HCT116 (cell line): ENCODE results near the gene SPANXC. TPM values are rescaled to one million over a fixed set of nuclear protein-coding genes. Genes with fewer than 3 reads are reported as not detected.

ENCODE experiments used
- ATAC-seq: fragments of 200-7000 bp; cut with Tn5 transposase; 2 replicates; pipeline ENCODE4 v1.9.1; 2020; ENCODE audit warnings: mild to moderate bottlenecking, moderate library complexity
- BruUV-seq: library from RNA; stranded (reverse); fragments of 400-500 nt; replicated peaks from 2 replicates; lab custom pipeline; 2021; lab: Mats Ljungman, UMichigan
- CTCF ChIA-PET: fragments of 300-600 bp; sonication (Branson Sonifier 250); formaldehyde crosslinking; loops from one replicate; lab custom pipeline; 2021; ENCODE audit warnings: antibody characterized with exemption; lab: Charles Lee
- POLR2A ChIA-PET: fragments of 300-600, 350-600 bp; sonication (Branson Sonifier 250); formaldehyde crosslinking; loops from one replicate; lab custom pipeline; 2021; ENCODE audit warnings: antibody characterized with exemption; lab: Charles Lee
- RAD21 ChIA-PET, 2 experiments: fragments of 300-600 bp; sonication (Branson Sonifier 250); formaldehyde crosslinking; loops; one replicate each; lab custom pipeline; 2023; ENCODE audit warnings: low total read pairs in 2 of 2; ENCODE audit not compliant: uncharacterized antibody in 2 of 2, unreplicated experiment in 2 of 2, low non-redundant PET in 1 of 2; lab: Charles Lee
- DNase-seq: peaks from one replicate; pipeline ENCODE4 v3.0.0-alpha.2; 2010; ENCODE audit warnings: low read depth, low spot score
- H2AFZ ChIP-seq: fragments of 200-600 bp; shearing (Covaris generic), sonication (generic); 2 replicates; pipeline ENCODE4 v1.6.1; 2017; ENCODE audit warnings: low read depth, mixed run types, mixed read lengths, antibody characterized with exemption, low read length; ENCODE audit not compliant: poor library complexity, severe bottlenecking
- H3K27ac ChIP-seq: 2 replicates; pipeline ENCODE4 v1.5.1; 2012; ENCODE audit warnings: low read depth, low read length
- H3K27me3 ChIP-seq: fragments of 200-600 bp; sonication (generic); 2 replicates; pipeline ENCODE4 v1.6.1; 2016; ENCODE audit warnings: mixed run types, low read length, mixed read lengths; ENCODE audit not compliant: insufficient read depth
- H3K36me3 ChIP-seq, 2 experiments: fragments of 200-500 bp in 1 of 2; fragments of 200-600 bp in 1 of 2; sonication (Bioruptor generic) in 1 of 2; sonication (generic) in 1 of 2; 2 replicates each; pipeline versions ENCODE4 v1.5.1 to v1.6.1; 2014 to 2016; ENCODE audit warnings: low read length in 2 of 2, inconsistent platforms in 1 of 2, mixed read lengths in 1 of 2, mixed run types in 1 of 2; ENCODE audit not compliant: insufficient read depth in 2 of 2, control insufficient read depth in 1 of 2
- H3K4me1 ChIP-seq, 2 experiments: fragments of 200-600 bp in 1 of 2; sonication (generic) in 1 of 2; 2 replicates each; pipeline versions ENCODE4 v1.5.1 to v1.6.1; 2012 to 2017; ENCODE audit warnings: low read length in 2 of 2, inconsistent platforms in 1 of 2, mild to moderate bottlenecking in 1 of 2, mixed read lengths in 1 of 2, mixed run types in 1 of 2, moderate library complexity in 1 of 2; ENCODE audit not compliant: insufficient read depth in 2 of 2, control insufficient read depth in 1 of 2
- H3K4me2 ChIP-seq: fragments of 200-600 bp; sonication (generic); 2 replicates; pipeline ENCODE4 v1.6.1; 2017; ENCODE audit warnings: mixed run types, low read length, mixed read lengths
- H3K4me3 ChIP-seq, 2 experiments: fragments of 200-600 bp in 1 of 2; sonication (generic) in 1 of 2; replicated peaks in 1 of 2; 2 replicates each; pipeline ENCODE4 v1.5.1; 2011 to 2016; ENCODE audit warnings: low read length in 2 of 2, control low read depth in 1 of 2, low read depth in 1 of 2, mild to moderate bottlenecking in 1 of 2, mixed read lengths in 1 of 2, mixed run types in 1 of 2
- H3K79me2 ChIP-seq: fragments of 200-600 bp; sonication (generic); 2 replicates; pipeline ENCODE4 v1.6.1; 2017; ENCODE audit warnings: mild to moderate bottlenecking, mixed run types, low read length, moderate library complexity, mixed read lengths; ENCODE audit not compliant: insufficient read depth
- H3K9ac ChIP-seq: fragments of 200-600 bp; sonication (generic); 2 replicates; pipeline ENCODE4 v1.6.1; 2016; ENCODE audit warnings: low read length, mixed read lengths
- H3K9me2 ChIP-seq: fragments of 200-600 bp; sonication (generic), shearing (Covaris generic); 2 replicates; pipeline ENCODE4 v1.6.1; 2017; ENCODE audit warnings: mixed run types, mild to moderate bottlenecking, moderate library complexity; ENCODE audit not compliant: insufficient read depth
- H3K9me3 ChIP-seq, 2 experiments: fragments of 200-500 bp in 1 of 2; fragments of 200-600 bp in 1 of 2; sonication (Bioruptor generic) in 1 of 2; sonication (generic) in 1 of 2; 2 replicates each; pipeline ENCODE4 v1.6.1; 2014 to 2017; ENCODE audit warnings: low read length in 2 of 2, mixed read lengths in 2 of 2, inconsistent platforms in 1 of 2, low read depth in 1 of 2, mild to moderate bottlenecking in 1 of 2, mixed run types in 1 of 2, moderate library complexity in 1 of 2; ENCODE audit not compliant: control insufficient read depth in 1 of 2, insufficient read depth in 1 of 2
- H4K20me1 ChIP-seq: fragments of 200-600 bp; sonication (generic), shearing (Covaris generic); 2 replicates; pipeline ENCODE4 v1.6.1; 2017; ENCODE audit warnings: mixed run types, mild to moderate bottlenecking, moderate library complexity; ENCODE audit not compliant: insufficient read depth
- CBX3 ChIP-seq: IDR thresholded peaks from 2 replicates; pipeline ENCODE4 v1.6.1; 2012; ENCODE audit warnings: low read depth
- CTCF ChIP-seq, 3 experiments: fragments of 200-600 bp in 1 of 3; sonication (generic) in 1 of 3; IDR thresholded peaks in 2 of 3; conservative IDR thresholded peaks in 1 of 3; 2 replicates each; pipeline ENCODE4 v1.5.1; 2012 to 2017; ENCODE audit warnings: low read depth in 2 of 3, low read length in 2 of 3, antibody characterized with exemption in 1 of 3, borderline replicate concordance in 1 of 3, control low read depth in 1 of 3, mild to moderate bottlenecking in 1 of 3, mixed read lengths in 1 of 3, mixed run types in 1 of 3, moderate library complexity in 1 of 3; ENCODE audit not compliant: insufficient read depth in 1 of 3
- EGR1 ChIP-seq: IDR thresholded peaks from 2 replicates; pipeline ENCODE4 v1.6.1; 2012; ENCODE audit warnings: low read depth
- EZH2 ChIP-seq: fragments of 200-600 bp; sonication (generic); IDR thresholded peaks from 2 replicates; pipeline ENCODE4 v1.6.1; 2017; ENCODE audit warnings: antibody characterized with exemption, mixed run types
- MAX ChIP-seq: IDR thresholded peaks from 2 replicates; pipeline ENCODE4 v1.6.1; 2012
- POLR2A ChIP-seq: IDR thresholded peaks from 2 replicates; pipeline ENCODE4 v1.7.0; 2011; ENCODE audit warnings: borderline replicate concordance; ENCODE audit not compliant: insufficient read depth, insufficient read length; ENCODE audit errors: extremely low read depth
- POLR2AphosphoS5 ChIP-seq: IDR thresholded peaks from 2 replicates; pipeline ENCODE4 v1.6.1; 2011; ENCODE audit warnings: mild to moderate bottlenecking, low read depth, low read length, moderate library complexity
- RAD21 ChIP-seq: IDR thresholded peaks from 2 replicates; pipeline ENCODE4 v1.6.1; 2012; ENCODE audit warnings: low read depth, mild to moderate bottlenecking
- SP1 ChIP-seq: IDR thresholded peaks from 2 replicates; pipeline ENCODE4 v1.6.1; 2012; ENCODE audit warnings: low read depth
- SRF ChIP-seq: IDR thresholded peaks from 2 replicates; pipeline ENCODE4 v1.6.1; 2012; ENCODE audit warnings: low read depth
- TCF7L2 ChIP-seq: IDR thresholded peaks from 2 replicates; pipeline ENCODE4 v1.7.0; 2011; ENCODE audit warnings: borderline replicate concordance, inconsistent platforms; ENCODE audit not compliant: insufficient read depth, insufficient read length; ENCODE audit errors: extremely low read depth
- ZFX ChIP-seq: fragments of 450-650 bp; IDR thresholded peaks from 2 replicates; pipeline ENCODE4 v1.6.1; 2017
- intact Hi-C: fragments of 100-400 bp; cut with micrococcal nuclease; formaldehyde crosslinking; loops from 2 replicates; pipeline ENCODE4 v1.10.0; 2022
- total RNA-seq: library from RNA; stranded (reverse); gene quantifications from one replicate; pipeline ENCODE4 v1.2.1, GENCODE V29; 2021; ENCODE audit not compliant: unreplicated experiment
- TF ChIP-seq, protein P1 (sequence below): IDR thresholded peaks from 2 replicates; pipeline ENCODE4 v1.6.1; 2012

SPANXC gene
- total RNA-seq, 1 experiment from 2014 or later = not detected

- no peaks in the 10 kb centered on the region for H3K27me3 ChIP-seq
- RAD21 ChIA-PET = no interaction called here
- no peak for TF ChIP-seq POLR2AphosphoS5
- TF ChIP-seq CTCF (IDR thresholded peaks at IDR 0.05 in 2 of 3, conservative IDR thresholded peaks at IDR 0.05 in 1 of 3; ENCODE audit: borderline replicate concordance in 1 of 3, insufficient read depth in 1 of 3, low read depth in 2 of 3, low read length in 2 of 3) = no peak
- no peak for TF ChIP-seq EGR1
- TF ChIP-seq SP1 = no peak
- no peak for TF ChIP-seq RAD21
- TF ChIP-seq, protein P1, sequence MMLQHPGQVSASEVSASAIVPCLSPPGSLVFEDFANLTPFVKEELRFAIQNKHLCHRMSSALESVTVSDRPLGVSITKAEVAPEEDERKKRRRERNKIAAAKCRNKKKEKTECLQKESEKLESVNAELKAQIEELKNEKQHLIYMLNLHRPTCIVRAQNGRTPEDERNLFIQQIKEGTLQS = no peak
- no peak for TF ChIP-seq ZFX
- TF ChIP-seq POLR2A = no peak
- TF ChIP-seq CBX3 = no peak
- TF ChIP-seq SRF = no peak
- no peak for TF ChIP-seq TCF7L2
- no peak for TF ChIP-seq EZH2
- no peak for TF ChIP-seq MAX
- H3K4me3 ChIP-seq = no peak overlapping the region
- no peak overlapping the region for H3K4me2 ChIP-seq
- no peak overlapping the region for H3K9ac ChIP-seq
- no peaks in the 10 kb centered on the region for H4K20me1 ChIP-seq
- DNase-seq (no peak), ATAC-seq (no peak)
- CTCF ChIA-PET = no interaction called here
- no TSS peak for BruUV-seq
- H3K9me2 ChIP-seq = no peaks in the 10 kb centered on the region
- H3K79me2 ChIP-seq = no peaks in the 10 kb centered on the region
- no peak overlapping the region for H3K27ac ChIP-seq
- POLR2A ChIA-PET = no interaction called here
- no peaks in the 10 kb centered on the region for H3K9me3 ChIP-seq
- no peaks in the 10 kb centered on the region for H3K36me3 ChIP-seq
- intact Hi-C loops = no loop called here
- H3K4me1 ChIP-seq = no peaks in the 10 kb centered on the region
- no peak overlapping the region for H2AFZ ChIP-seq
These were observed 15.8 kb upstream of the SPANXC start for GRCh38 chrX:141258080-141258479.
